HCT116 (cell line): ENCODE results near the gene PCBP3.

Experiments
- CEBPB ChIP-seq: IDR thresholded peaks from 2 replicates; pipeline ENCODE4 v1.6.1; 2012; ENCODE audit warnings: low read depth
- EZH2phosphoT487 ChIP-seq: fragments of 200-600 bp; IDR thresholded peaks from 2 replicates; pipeline ENCODE4 v1.6.1; 2018; ENCODE audit warnings: antibody characterized with exemption, borderline replicate concordance
- POLR2A ChIP-seq: IDR thresholded peaks from 2 replicates; pipeline ENCODE4 v1.7.0; 2011; ENCODE audit warnings: borderline replicate concordance; ENCODE audit not compliant: insufficient read depth, insufficient read length; ENCODE audit errors: extremely low read depth
- POLR2AphosphoS5 ChIP-seq: IDR thresholded peaks from 2 replicates; pipeline ENCODE4 v1.6.1; 2011; ENCODE audit warnings: mild to moderate bottlenecking, low read depth, low read length, moderate library complexity
- RAD21 ChIP-seq: IDR thresholded peaks from 2 replicates; pipeline ENCODE4 v1.6.1; 2012; ENCODE audit warnings: low read depth, mild to moderate bottlenecking
- REST ChIP-seq: IDR thresholded peaks from 2 replicates; pipeline ENCODE4 v1.6.1; 2012; ENCODE audit warnings: low read depth
- YY1 ChIP-seq: IDR thresholded peaks from 2 replicates; pipeline ENCODE4 v1.6.1; 2011; ENCODE audit warnings: low read length, low read depth, moderate library complexity, mild to moderate bottlenecking; ENCODE audit not compliant: insufficient replicate concordance; ENCODE audit errors: extremely low read depth
- ZNF274 ChIP-seq: fragments of 200-500 bp; sonication (Bioruptor generic); IDR thresholded peaks from 2 replicates; pipeline ENCODE4 v1.6.1; 2014; ENCODE audit warnings: mild to moderate bottlenecking, low read depth, low read length, inconsistent platforms
- TF ChIP-seq, protein P1 (sequence below), 3 experiments: fragments of 200-600 bp in 1 of 3; sonication (generic) in 1 of 3; IDR thresholded peaks in 2 of 3; conservative IDR thresholded peaks in 1 of 3; 2 replicates each; pipeline ENCODE4 v1.5.1; 2012 to 2017; ENCODE audit warnings: low read depth in 2 of 3, low read length in 2 of 3, antibody characterized with exemption in 1 of 3, borderline replicate concordance in 1 of 3, control low read depth in 1 of 3, mild to moderate bottlenecking in 1 of 3, mixed read lengths in 1 of 3, mixed run types in 1 of 3, moderate library complexity in 1 of 3; ENCODE audit not compliant: insufficient read depth in 1 of 3
- TF ChIP-seq, protein P2 (sequence below): IDR thresholded peaks from 2 replicates; pipeline ENCODE4 v1.6.1; 2011; ENCODE audit warnings: mild to moderate bottlenecking, low read length, moderate library complexity; ENCODE audit not compliant: insufficient replicate concordance; ENCODE audit errors: extremely low read depth
- TF ChIP-seq, protein P3 (sequence below): IDR thresholded peaks from 2 replicates; pipeline ENCODE4 v1.6.1; 2012

GRCh38 chr21:45894450-45894825 is 250.9 kb downstream of the PCBP3 start:
- TF ChIP-seq, protein P1, sequence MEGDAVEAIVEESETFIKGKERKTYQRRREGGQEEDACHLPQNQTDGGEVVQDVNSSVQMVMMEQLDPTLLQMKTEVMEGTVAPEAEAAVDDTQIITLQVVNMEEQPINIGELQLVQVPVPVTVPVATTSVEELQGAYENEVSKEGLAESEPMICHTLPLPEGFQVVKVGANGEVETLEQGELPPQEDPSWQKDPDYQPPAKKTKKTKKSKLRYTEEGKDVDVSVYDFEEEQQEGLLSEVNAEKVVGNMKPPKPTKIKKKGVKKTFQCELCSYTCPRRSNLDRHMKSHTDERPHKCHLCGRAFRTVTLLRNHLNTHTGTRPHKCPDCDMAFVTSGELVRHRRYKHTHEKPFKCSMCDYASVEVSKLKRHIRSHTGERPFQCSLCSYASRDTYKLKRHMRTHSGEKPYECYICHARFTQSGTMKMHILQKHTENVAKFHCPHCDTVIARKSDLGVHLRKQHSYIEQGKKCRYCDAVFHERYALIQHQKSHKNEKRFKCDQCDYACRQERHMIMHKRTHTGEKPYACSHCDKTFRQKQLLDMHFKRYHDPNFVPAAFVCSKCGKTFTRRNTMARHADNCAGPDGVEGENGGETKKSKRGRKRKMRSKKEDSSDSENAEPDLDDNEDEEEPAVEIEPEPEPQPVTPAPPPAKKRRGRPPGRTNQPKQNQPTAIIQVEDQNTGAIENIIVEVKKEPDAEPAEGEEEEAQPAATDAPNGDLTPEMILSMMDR (IDR thresholded peaks at IDR 0.05 in 2 of 3, conservative IDR thresholded peaks at IDR 0.05 in 1 of 3; ENCODE audit: borderline replicate concordance in 1 of 3, insufficient read depth in 1 of 3, low read depth in 2 of 3, low read length in 2 of 3) = no peak
- TF ChIP-seq POLR2AphosphoS5 (no peak), POLR2A (no peak), YY1 (no peak), EZH2phosphoT487 (no peak), CEBPB (no peak), RAD21 (no peak), REST (no peak), ZNF274 (no peak)
- TF ChIP-seq, protein P2, sequence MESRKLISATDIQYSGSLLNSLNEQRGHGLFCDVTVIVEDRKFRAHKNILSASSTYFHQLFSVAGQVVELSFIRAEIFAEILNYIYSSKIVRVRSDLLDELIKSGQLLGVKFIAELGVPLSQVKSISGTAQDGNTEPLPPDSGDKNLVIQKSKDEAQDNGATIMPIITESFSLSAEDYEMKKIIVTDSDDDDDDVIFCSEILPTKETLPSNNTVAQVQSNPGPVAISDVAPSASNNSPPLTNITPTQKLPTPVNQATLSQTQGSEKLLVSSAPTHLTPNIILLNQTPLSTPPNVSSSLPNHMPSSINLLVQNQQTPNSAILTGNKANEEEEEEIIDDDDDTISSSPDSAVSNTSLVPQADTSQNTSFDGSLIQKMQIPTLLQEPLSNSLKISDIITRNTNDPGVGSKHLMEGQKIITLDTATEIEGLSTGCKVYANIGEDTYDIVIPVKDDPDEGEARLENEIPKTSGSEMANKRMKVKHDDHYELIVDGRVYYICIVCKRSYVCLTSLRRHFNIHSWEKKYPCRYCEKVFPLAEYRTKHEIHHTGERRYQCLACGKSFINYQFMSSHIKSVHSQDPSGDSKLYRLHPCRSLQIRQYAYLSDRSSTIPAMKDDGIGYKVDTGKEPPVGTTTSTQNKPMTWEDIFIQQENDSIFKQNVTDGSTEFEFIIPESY = no peak
- TF ChIP-seq, protein P3, sequence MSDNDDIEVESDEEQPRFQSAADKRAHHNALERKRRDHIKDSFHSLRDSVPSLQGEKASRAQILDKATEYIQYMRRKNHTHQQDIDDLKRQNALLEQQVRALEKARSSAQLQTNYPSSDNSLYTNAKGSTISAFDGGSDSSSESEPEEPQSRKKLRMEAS = no peak
